HG03442 (cell line): Measurements from ENCODE around the gene KIF17.
A peak's percentile ranks its signal among the peaks of the same experiment; 100 is the strongest.

Experiments
- ATAC-seq: cut with Tn5 transposase; IDR thresholded peaks from one replicate; pipeline ENCODE4 v1.9.1; 2021; ENCODE audit warnings: mild to moderate bottlenecking, moderate library complexity; ENCODE audit not compliant: unreplicated experiment

The KIF17 gene

DNA sequence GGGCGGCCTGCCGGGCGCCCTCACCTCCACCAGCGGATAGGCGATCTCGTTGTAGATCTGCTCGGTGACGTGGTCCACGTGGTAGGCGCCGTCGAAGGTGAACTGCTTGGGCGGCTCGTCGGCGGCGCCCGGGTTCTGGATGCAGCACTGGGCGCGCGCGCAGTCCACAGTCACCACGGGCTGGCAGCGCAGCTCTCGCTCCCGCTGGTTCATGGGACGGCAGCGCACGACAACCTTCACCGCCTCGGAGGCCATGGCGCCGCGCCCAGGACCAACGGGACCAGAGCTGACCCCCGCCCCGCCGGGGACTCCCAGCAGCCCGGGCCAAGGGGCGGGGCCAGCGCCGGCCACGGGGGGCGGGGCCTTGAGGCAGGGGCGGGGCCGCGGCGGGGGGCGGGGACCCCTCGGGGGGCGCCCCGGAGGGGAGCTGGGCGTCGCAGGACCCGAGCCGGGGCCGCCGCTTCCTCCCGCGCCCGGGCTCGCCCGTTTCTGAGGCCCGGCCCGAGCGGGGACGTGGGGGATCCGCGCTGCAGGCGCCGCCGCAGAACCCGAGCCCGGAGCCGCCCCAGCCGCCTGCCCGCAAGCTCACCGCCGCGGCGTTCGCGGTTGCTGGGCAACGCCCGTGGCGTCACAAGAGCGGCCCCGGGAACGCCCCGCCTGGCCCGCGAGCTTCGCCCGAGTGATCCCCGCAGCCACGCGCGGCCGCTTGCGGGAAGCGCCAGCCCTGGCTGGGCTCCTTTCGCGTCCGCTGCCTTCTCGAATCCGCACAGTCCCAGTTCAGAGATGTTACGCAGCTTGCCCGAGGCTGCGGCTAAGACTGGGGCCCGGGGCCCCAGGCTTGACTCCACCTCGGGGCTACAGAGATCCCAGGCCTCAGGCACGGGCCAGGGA is at the start of gene KIF17:
TSS of gene KIF17 (minus strand) at position 556 of the 891 bp plus-strand sequence. CDS start at position 255, 301 bp downstream.
- no peak for ATAC-seq

DNA sequence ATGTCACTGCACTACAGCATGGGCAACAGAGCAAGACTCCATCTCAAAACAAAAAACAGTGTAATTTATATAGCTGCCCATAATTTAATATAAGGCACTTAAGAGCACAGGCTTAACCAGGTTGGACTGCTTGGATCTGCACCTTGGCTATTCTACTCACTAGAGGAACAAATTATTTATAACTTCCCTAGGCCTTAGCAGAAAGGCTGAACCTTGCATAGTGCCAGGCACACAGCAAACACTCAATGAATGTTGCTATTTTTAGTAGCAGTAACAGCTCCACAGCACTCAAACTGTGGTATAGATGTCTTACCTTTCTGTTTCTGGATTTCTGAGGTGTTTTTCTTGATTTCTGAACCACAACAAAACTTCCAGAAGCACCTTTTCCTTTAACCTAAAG is 49.5 kb upstream of the KIF17 start:
- no peak for ATAC-seq

DNA sequence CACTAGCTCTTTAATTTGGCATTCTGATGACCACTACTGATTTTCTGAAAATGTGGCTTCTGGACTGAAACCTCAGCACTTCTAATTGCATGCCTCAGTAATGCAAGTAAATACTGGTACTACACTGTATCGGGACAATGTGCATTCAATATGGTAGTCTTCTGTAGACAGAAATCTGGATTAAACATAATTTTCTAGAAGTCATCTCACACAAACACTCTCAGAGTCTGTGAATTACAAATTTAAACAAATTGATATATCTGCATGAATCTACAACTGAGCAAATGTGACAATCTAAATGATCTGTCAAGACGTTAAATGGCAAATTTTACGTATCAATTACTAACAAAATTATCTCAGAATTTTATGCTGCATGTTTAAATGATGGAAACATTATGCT is 45.6 kb upstream of the KIF17 start:
- ATAC-seq, result no peak

DNA sequence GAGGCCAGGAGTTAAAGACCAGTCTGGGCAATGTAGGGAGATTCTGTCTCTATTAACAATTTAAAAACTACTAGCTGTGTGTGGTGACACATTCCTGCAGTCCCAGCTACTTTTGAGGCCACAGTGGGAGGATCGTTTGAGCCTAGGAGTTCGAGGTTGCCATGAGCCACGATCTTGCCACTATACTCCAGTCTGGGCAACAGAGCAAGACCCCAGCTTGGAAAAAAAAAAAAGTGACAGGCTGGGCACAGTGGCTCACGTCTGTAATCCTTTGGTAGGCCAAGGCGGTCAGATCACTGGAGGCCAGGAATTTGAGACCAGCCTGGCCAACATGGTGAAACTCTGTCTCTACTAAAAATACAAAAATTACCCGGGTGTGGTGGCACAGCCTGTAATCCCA is 42.5 kb upstream of the KIF17 start:
- no peak for ATAC-seq

DNA sequence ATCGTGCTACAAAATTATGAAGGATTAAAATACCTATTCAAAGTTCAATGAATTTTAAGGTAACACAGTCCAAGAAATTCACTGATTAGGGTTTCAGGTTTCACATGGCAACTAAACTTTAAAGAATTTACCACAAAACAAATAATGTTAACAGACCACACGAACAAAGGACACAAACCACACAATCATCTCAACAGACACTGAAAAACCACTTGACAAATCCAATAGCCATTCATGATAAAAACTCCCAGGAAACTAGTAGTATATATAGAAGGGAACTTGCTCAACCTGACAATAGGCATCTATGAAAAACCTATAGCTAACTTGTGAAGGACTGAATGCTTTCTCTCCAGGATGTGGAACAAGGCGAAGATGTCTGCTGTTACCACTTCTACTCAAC is 35.8 kb upstream of the KIF17 start:
- no peak for ATAC-seq

DNA sequence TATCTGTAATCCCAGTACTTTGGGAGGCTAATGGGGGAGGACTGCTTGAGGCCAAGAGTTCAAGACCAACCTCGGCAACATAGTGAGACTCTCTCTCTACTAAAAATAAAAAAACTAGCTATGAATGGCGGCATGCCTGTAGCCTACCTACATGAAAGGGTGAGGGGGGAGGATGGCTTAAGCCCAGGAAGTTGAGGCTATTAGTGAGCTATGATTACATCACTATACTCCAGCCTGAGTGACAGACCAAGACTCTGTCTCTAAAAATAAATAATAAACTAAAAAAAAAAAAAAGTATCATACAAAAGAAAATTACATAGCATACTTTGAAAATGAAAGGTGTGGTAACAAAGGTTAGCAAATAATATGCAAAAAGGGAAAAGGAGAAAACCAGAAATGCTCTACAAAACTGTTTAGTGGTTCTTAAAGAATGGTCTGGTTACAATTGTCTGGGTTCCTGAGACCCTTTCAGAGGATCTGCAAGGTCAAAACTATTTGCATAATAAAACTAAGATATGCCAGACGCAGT is 33.7 kb upstream of the KIF17 start:
- ATAC-seq, result no peak

DNA sequence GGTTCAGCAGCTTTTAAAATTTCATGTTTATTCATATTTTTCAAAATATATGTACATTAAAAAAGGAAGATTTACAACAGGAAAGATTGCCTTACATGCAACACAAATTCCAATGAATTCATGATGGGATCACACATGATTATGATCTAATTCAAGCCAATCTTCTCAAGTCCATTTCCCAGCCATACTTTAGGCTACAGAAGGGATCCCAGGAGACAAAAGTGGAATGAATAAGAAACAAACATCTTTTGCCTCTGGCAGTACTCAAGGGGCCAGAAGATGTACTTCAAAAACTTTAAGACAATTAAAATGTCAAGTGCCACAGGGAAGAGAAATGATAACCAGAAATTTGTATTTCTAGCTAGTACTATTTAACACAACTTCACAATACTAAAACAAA is 24.9 kb upstream of the KIF17 start:
- no peak for ATAC-seq

DNA sequence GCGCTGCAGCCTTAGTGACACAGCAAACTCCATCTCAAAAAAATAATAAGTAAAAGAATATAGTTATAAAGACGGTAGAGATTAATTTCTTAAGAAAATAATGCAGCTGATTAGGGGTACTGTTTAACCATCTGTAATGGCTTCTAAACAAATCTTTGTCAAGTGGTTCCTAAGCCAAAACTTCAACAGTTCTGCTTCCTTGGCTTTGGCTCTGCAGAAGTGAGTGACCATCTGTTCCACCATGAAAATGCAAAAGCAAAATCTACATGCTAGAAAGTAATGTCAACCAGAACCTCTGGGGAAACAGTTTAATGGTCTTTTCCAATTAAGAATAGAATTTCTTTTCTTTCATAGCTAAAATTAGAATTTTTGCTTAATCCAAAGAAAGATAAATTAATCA is 23.0 kb upstream of the KIF17 start:
- ATAC-seq, result no peak

DNA sequence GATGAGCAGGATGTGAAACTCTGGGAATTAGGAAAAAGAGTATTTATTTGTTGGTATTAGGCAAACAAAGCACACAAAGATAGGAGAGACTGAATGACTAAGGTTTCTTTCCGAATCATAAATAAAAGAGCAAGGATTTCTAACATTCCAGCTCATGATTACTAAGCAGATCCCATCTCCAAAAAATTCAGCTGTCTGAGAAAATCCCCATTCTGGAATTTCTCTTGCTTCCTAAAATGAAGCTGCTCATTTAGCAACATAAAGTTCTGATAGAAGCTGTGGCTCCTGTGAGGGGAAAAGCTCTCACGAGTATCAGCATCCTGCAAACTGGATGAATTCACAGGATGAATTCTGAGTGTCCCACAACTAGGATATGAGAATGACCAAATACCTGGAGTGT is 21.4 kb upstream of the KIF17 start:
- ATAC-seq, result no peak

DNA sequence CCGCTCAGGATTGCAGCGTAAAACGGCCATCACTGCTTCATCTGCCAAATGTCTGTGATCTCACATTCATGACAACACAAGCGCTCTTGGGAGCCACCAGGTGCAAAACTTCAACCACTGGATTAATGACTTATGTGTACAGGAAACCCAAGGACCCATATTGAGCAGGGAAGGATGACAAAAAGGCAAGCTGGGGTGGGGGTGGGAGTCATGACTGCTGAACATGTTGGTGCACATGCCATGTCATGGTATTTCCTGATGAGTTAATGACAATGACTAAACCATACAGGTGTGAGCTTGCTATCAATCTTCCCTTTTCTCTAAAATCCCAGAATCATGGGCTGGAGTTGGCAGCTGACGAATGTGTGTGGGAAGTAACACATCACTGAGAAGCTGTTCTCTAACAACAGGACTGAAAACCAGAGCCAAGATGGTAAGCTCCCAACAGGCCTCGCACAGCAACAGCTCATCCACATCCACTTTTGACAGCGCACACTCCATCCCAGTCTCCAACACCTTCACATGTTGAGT is 17.8 kb upstream of the KIF17 start:
- ATAC-seq, result no peak

DNA sequence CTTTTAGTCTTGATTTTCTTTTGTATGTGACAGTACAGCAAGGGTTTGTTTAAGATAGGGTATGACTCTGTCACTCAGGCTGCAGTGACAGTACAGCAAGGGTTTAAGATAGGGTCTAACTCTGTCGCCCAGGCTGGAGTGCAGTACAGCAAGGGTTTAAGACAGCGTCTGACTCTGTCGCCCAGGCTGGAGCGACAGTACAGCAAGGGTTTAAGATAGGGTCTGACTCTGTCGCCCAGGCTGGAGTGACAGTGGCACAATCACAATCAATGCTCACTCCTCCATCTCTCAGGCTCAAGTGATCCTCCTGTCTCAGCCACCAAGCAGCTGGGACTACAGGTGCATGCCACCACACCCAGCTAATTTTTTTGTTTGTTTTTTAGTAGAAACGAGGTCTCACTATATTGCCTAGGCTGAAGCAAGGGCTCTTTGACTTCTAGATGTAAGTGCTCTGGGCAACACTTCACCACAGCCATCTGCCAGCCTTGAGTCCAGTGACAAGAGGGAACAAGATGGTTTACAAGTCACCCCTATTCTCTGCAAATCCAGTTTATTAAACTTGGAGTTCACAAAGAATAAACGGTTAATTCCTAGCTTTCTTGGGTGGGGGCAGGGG is 15.7 kb upstream of the KIF17 start:
- peak; percentile 8 for ATAC-seq

DNA sequence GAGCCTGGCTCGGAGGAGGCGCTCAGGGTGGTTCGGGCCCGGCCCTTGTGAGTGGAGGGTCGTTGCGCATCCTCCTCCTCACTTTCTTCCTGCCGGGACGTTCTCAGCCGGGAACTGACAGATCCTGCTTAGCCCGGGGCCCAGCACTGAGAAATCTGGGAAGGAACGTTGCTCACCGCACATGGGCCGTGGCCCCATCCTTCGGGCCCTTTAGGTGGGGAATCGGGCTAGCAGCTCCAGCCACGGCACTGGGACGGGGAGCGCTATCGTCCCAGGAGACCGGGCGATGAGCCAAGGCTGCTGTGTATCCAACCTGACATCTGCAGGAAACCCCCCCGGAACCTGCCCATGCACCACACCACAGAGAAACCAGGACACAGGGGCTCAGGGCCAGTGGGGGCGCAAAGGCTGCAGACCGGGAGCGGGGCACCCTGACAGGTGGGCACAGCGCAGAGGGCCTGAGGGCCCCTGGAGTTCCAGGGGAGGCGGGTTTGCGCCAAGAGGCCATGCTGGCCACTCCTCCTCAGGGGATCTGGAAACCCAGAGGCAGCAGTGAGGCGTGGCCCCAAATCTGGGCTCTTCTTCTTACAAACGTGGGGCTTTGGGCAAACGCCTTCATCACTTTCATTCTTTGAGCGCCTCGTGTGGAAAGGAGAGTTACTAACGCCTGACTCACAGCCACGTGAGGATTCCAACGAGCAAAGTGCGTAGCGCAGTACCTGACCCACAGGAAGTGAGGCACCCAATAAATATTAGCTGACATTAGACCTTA is 15.0 kb upstream of the KIF17 start, which contains the start of gene SH2D5:
TSS of gene SH2D5 (minus strand) at position 116 of the 772 bp plus-strand sequence. CDS start 4,659 bp downstream, outside the sequence.
- peak; percentile 48 for ATAC-seq

DNA sequence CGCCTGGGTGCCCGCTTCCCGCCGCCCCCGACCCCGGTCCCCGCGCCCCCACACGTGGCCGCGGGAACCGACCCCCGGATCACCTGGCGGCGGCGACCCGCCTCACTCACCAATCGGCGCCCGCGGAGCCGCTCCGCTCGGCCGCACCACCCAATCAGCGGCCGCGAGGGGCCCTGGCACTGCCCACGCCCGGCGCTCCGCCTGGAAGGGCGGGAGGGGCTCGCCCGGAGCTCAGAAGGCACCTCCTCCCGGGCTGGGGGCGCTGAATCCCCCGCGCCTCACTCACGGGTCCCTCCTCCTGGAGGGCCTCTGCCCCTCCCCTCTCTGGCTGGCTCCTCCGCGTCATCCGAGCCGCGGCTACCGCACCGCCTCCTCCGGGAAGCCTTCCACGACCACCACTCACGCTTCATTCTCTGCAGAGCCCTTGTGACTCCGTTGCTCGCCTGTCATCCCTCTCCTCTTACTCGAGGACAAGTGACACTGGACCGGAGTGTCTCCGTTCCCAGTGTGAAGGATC is 14.3 kb upstream of the KIF17 start:
- peak; percentile 56 for ATAC-seq

DNA sequence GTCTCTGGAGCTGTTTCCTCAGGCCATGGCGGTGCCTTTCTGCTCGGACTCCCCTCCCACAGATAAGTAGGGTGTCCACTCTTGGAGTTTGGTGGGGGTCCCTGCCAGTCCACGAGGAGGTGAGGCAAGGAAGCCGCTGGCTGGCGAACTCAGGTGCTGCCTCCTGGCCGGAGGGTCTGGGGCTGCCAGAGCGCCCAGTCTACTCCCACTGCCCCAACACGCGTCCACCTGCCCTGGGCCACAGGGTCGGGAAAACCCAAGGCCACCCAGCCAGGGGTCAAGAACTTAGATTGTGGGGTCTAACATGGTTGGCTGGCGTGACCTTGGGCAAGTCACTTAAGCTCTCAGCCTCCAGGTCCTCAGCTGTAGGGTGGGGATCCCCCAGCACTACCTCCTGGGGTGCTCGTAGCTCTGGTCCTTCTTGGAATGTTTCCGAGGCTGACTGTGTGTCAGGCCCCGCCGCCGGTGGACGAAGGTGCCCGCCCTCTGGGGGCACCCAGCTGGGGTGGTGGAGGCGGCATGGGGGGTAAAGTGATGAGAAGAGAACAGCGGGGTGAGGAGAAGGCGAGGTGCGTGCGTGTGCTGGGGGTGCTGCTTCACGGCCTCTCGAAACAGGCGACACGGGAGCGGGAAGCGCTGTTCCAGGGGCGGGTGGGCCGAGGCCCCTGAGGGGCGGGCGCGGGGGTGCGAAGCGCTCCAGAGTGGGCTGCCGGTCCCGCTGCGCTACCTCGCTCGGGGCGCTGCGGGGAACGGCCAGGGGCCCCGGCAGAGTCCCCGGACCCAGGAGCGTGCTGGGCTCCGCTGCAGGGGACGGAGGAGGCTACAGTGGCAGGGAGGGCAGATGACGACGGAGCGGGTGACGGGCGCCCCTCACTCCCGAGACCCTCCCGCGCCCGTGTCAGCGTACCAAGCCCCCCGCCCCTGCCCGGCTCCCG is 13.5 kb upstream of the KIF17 start:
- peak; percentile 21 for ATAC-seq

DNA sequence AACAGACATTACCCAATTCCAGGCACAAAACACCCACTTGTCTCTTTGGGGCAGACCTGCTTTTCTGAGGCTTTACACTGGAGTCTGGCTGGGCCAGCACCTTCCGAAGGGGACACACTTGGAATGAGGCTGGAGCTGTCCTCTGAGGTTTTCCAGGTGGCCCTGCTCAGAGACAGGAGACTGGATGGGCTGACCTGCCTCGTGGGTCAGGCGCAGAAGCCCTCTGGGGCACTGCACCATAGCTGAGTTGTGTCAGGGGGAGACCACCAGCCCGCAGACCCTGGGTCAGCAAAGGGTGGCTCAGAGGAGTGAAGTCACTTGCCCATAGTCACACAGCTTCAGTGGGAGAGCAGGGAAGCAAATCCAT is 12.9 kb upstream of the KIF17 start:
- no peak for ATAC-seq

DNA sequence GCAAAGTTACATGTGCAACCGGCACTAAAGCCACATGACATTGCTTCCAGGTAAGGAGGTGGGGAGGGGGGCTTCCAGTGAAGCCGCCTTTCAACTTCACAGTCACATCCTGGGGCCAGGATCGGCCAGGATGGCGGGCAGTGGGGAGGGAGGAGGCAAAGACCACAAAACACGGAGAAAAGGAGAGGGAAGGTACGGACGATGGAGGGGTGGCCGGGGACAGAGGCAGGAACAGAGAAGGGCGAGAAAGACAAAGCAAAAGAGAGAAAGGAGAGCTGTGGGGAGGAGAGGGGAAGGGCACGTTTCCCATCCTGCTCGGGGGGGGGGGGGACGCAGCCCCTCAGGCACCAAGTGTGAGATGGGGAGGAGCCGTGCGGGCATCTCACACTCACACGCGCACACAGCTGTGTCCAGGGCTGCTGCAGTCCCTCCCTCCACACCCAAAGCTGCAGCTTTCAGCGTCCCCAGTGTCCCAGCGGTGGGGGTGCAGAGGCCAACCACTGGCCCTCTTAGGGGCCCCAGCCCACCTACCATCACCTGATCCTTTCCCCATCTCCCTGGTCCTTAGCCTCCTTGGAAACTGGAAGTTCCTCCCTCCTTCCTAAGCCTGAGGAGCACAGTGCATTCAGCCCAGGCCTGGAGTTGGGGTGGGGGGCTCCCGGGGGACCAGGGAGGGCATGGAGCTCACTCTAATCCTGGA is 12.3 kb upstream of the KIF17 start:
- no peak for ATAC-seq

DNA sequence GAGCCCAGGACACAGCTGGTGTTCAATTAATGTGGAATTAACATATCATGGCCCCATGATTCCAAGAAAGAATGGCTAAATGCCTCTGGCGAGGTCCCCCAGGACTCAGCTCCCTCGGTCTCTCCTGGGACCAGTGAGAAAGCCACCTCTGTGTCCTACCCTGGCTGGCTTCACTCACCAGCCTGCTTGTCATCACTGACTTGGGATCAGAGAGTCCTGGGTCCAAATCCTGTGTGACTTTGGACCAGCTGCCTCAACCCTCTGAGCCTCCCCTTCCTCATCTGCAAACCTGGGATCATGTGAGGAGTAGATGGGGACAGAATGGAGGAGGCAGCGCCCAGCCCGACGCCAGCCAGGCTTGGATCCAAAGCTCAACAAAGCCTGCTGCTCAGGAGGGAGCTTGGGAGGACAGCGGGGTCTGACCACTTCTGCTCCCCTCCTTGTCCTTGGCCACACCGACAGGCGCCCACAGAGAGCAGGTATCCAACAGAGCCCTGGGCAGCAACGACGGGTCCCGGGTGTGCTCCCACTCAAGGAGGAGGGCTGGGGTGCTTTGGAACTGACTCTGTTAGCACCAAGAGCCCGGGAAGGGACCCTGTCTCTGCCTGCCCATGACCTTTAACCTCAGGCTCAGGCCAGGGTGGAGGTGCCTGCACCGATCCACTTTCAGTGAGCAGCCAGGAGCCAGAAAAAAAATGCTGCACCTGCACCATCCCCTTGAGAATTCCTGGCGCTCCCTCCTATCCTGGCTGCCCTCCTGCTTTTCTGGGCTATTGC is 11.5 kb upstream of the KIF17 start:
- ATAC-seq, result no peak

DNA sequence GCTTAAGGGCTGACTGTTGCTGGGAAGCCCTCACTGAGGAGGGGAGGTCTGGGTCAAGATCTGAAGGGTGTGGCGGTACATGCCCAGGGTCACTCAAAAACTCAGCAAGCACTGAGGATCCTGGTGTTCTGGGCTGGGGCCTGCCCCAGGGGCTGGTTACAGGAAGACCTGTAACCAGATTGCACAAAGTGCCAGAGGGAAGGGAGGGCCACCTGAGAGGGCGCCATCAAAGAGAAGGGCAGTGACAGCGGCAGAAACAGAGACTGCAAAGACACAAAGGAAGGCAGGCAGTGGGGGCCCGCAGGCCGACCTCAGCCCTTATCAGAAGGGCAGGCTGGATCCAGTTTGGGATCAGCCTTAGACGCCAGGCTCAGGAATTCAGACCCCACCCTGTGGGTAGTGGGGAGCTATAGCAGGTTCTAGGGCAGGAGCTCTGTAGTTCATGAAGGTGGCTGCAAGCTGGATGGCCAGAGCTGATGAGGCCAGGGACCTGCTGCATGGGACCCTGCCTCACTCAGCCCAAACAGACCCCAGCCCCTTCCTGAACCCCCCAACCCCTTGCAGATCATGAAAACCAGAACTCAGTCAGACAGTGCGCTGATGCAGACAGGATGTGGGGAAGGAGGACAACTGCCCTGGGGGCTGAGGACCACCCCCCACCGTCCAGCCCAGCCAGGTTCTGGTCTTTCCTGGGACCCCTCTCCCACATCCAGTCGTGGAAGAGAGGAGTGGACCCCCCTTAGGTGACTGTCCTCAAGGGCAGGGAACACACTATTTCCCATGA is 10.8 kb upstream of the KIF17 start:
- ATAC-seq, result no peak
